Astrocyte (in vitro differentiated cells and primary cell): ENCODE results near the gene SLC9A5. TPM values are rescaled to one million over a fixed set of nuclear protein-coding genes. Genes with fewer than 3 reads are reported as not detected.

Experiments used
- DNase-seq: peaks from one replicate; pipeline ENCODE4 v3.0.0-alpha.2; 2010; ENCODE audit warnings: low read depth
- FAIRE-seq: peaks from 2 replicates; lab custom pipeline; 2011; peaks lifted over from hg19 to GRCh38; lab: Jason Lieb, UNC
- H2AFZ ChIP-seq: 2 replicates; pipeline ENCODE4 v1.6.0; 2012; ENCODE audit warnings: low read depth, low read length, inconsistent platforms
- H3K27ac ChIP-seq: 2 replicates; pipeline ENCODE4 v1.5.1; 2011; ENCODE audit warnings: low read depth, low read length, inconsistent platforms
- H3K27me3 ChIP-seq: 2 replicates; pipeline ENCODE4 v1.6.0; 2011; ENCODE audit warnings: low read length, inconsistent platforms; ENCODE audit not compliant: insufficient read depth
- H3K36me3 ChIP-seq: 2 replicates; pipeline ENCODE4 v1.5.1; 2011; ENCODE audit warnings: low read length, inconsistent platforms; ENCODE audit not compliant: insufficient read depth
- H3K4me1 ChIP-seq: 2 replicates; pipeline ENCODE4 v1.5.1; 2011; ENCODE audit warnings: low read length, inconsistent platforms; ENCODE audit not compliant: insufficient read depth
- H3K4me2 ChIP-seq: 2 replicates; pipeline ENCODE4 v1.6.0; 2012; ENCODE audit warnings: low read length, inconsistent platforms
- H3K4me3 ChIP-seq: 2 replicates; pipeline ENCODE4 v1.5.1; 2011; ENCODE audit warnings: low read depth, mild to moderate bottlenecking, low read length, inconsistent platforms; ENCODE audit not compliant: insufficient read depth
- H3K79me2 ChIP-seq: 2 replicates; pipeline ENCODE4 v1.6.0; 2012; ENCODE audit warnings: mild to moderate bottlenecking, low read length, inconsistent platforms; ENCODE audit not compliant: insufficient read depth
- H3K9ac ChIP-seq: 2 replicates; pipeline ENCODE4 v1.6.0; 2012; ENCODE audit warnings: mild to moderate bottlenecking, low read length, inconsistent platforms
- H3K9me3 ChIP-seq: 2 replicates; pipeline ENCODE4 v1.5.1; 2012; ENCODE audit warnings: low read depth, mild to moderate bottlenecking, low read length, inconsistent platforms; ENCODE audit not compliant: insufficient read depth
- H4K20me1 ChIP-seq: 2 replicates; pipeline ENCODE4 v1.6.0; 2012; ENCODE audit warnings: low read length, inconsistent platforms; ENCODE audit not compliant: insufficient read depth
- H3K27ac Mint-ChIP-seq: one replicate; pipeline ENCODE4 v1.8.0; 2021; ENCODE audit warnings: mild to moderate bottlenecking, mixed read lengths; ENCODE audit not compliant: unreplicated experiment
- H3K27me3 Mint-ChIP-seq: one replicate; pipeline ENCODE4 v1.8.0; 2021; ENCODE audit warnings: low read depth, mixed read lengths; ENCODE audit not compliant: unreplicated experiment
- H3K36me3 Mint-ChIP-seq: one replicate; pipeline ENCODE4 v1.8.0; 2021; ENCODE audit warnings: low read depth, mixed read lengths; ENCODE audit not compliant: unreplicated experiment
- H3K4me1 Mint-ChIP-seq: one replicate; pipeline ENCODE4 v1.8.0; 2021; ENCODE audit warnings: low read depth, mixed read lengths; ENCODE audit not compliant: unreplicated experiment
- H3K4me3 Mint-ChIP-seq: one replicate; pipeline ENCODE4 v1.8.0; 2021; ENCODE audit warnings: mild to moderate bottlenecking, moderate library complexity, mixed read lengths; ENCODE audit not compliant: unreplicated experiment
- H3K9me3 Mint-ChIP-seq: one replicate; pipeline ENCODE4 v1.8.0; 2021; ENCODE audit warnings: mild to moderate bottlenecking, mixed read lengths; ENCODE audit not compliant: unreplicated experiment
- CTCF ChIP-seq: IDR thresholded peaks from 2 replicates; pipeline ENCODE4 v1.5.1; 2011; ENCODE audit warnings: low read depth, mild to moderate bottlenecking, inconsistent platforms, low read length, moderate library complexity; ENCODE audit not compliant: insufficient read depth
- EZH2 ChIP-seq: IDR thresholded peaks from 2 replicates; pipeline ENCODE4 v1.6.1; 2012; ENCODE audit warnings: mild to moderate bottlenecking, low read length, inconsistent platforms; ENCODE audit not compliant: insufficient read depth
- total RNA-seq: library from RNA; stranded (reverse); gene quantifications from 2 replicates; pipeline ENCODE4 v1.2.1, GENCODE V29; 2021

SLC9A5 gene
- total RNA-seq, 1 donor from 2014 or later: 2.5 TPM

DNA sequence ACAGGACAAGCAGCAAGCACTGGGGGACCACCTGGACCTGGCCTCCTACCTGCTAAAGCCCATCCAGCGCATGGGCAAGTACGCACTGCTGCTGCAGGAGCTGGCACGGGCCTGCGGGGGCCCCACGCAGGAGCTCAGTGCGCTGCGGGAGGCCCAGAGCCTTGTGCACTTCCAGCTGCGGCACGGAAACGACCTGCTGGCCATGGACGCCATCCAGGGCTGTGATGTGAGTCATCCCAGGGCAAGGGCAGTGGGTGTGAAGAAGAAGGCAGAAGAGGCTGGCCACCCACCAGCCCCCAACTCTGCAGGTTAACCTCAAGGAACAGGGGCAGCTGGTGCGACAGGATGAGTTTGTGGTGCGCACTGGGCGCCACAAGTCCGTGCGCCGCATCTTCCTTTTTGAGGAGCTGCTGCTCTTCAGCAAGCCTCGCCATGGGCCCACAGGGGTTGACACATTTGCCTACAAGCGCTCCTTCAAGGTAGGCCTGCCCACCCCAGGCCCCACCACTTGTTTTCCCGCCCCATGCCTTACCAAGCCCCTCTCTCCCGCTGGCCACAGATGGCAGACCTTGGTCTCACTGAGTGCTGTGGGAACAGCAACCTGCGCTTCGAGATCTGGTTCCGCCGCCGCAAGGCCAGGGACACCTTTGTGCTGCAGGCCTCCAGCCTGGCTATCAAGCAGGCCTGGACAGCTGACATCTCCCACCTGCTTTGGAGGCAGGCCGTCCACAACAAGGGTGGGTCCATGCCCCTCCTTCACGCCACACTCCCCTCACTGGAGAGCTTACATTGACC, 37.9 kb downstream of the SLC9A5 start:
- H3K36me3 ChIP-seq: no peaks in the 10 kb centered on the region
- Mint-ChIP-seq H3K4me1 (peaks cover 14% of the 10 kb centered on the region), H3K4me3 (no peak overlapping the region), H3K27me3 (peaks cover 29% of the 10 kb centered on the region), H3K36me3 (peaks cover 6% of the 10 kb centered on the region), H3K27ac (no peak overlapping the region), H3K9me3 (peaks cover 3% of the 10 kb centered on the region)
- DNase-seq (peak; percentile 28), FAIRE-seq (no peak)
- no peak overlapping the region for H3K27ac ChIP-seq
- no peak overlapping the region for H3K4me2 ChIP-seq
- no peaks in the 10 kb centered on the region for H3K4me1 ChIP-seq
- H3K27me3 ChIP-seq: no peaks in the 10 kb centered on the region
- no peaks in the 10 kb centered on the region for H3K9me3 ChIP-seq
- no peak overlapping the region for H3K4me3 ChIP-seq
- H2AFZ ChIP-seq: no peak overlapping the region
- TF ChIP-seq EZH2 (no peak), CTCF (no peak)
- no peaks in the 10 kb centered on the region for H4K20me1 ChIP-seq
- no peaks in the 10 kb centered on the region for H3K79me2 ChIP-seq
- no peak overlapping the region for H3K9ac ChIP-seq

DNA sequence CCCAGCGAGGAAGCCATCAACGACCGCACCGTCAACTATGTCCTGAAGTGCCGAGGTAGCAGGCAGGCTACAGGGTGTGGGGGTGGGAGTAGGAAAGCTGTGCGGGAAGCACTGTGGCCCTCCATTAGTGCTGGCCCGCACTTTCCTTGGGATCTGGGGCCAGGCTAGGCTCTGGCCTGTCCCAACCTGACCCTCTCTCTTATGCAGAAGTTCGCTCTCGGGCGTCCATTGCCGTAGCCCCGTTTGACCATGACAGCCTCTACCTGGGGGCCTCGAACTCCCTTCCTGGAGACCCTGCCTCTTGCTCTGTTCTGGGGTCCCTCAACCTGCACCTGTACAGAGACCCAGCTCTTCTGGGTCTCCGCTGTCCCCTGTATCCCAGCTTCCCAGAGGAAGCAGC, 39.2 kb downstream of the SLC9A5 start:
- no peaks in the 10 kb centered on the region for H3K79me2 ChIP-seq
- no peaks in the 10 kb centered on the region for H4K20me1 ChIP-seq
- no peak overlapping the region for H3K4me3 ChIP-seq
- no peak overlapping the region for H3K4me2 ChIP-seq
- H3K27me3 Mint-ChIP-seq: peaks cover 40% of the 10 kb centered on the region
- H3K9me3 Mint-ChIP-seq: peaks cover 1% of the 10 kb centered on the region
- H3K36me3 Mint-ChIP-seq: peaks cover 6% of the 10 kb centered on the region
- no peaks in the 10 kb centered on the region for H3K27me3 ChIP-seq
- FAIRE-seq (no peak), DNase-seq (no peak)
- H2AFZ ChIP-seq: no peak overlapping the region
- H3K4me3 Mint-ChIP-seq: no peak overlapping the region
- no peak for TF ChIP-seq EZH2
- TF ChIP-seq CTCF: no peak
- no peak overlapping the region for H3K27ac ChIP-seq
- H3K9ac ChIP-seq: no peak overlapping the region
- no peaks in the 10 kb centered on the region for H3K4me1 ChIP-seq
- no peaks in the 10 kb centered on the region for H3K9me3 ChIP-seq
- H3K27ac Mint-ChIP-seq: no peak overlapping the region
- H3K36me3 ChIP-seq: no peaks in the 10 kb centered on the region
- peaks cover 13% of the 10 kb centered on the region for H3K4me1 Mint-ChIP-seq

GRCh38 chr16:67291461-67291860, 42.7 kb downstream of the SLC9A5 start:
- Mint-ChIP-seq H3K27ac (no peak overlapping the region), H3K4me3 (no peak overlapping the region), H3K9me3 (no peaks in the 10 kb centered on the region), H3K4me1 (peaks cover 10% of the 10 kb centered on the region), H3K27me3 (peaks cover 38% of the 10 kb centered on the region), H3K36me3 (no peaks in the 10 kb centered on the region)
- Histone ChIP-seq H3K4me1 (peaks cover 6% of the 10 kb centered on the region), H3K36me3 (no peaks in the 10 kb centered on the region), H3K79me2 (no peaks in the 10 kb centered on the region), H3K4me2 (no peak overlapping the region), H3K27ac (no peak overlapping the region), H2AFZ (no peak overlapping the region), H3K4me3 (no peak overlapping the region), H3K9ac (no peak overlapping the region), H4K20me1 (no peaks in the 10 kb centered on the region), H3K27me3 (no peaks in the 10 kb centered on the region), H3K9me3 (no peaks in the 10 kb centered on the region)
- TF ChIP-seq EZH2 (no peak), CTCF (no peak)
- DNase-seq (no peak), FAIRE-seq (no peak)
